ENCODE results near the gene SEC61A1. TPM values are rescaled to one million over a fixed set of nuclear protein-coding genes. Genes with fewer than 3 reads are reported as not detected.

SEC61A1 gene
- total RNA-seq, 1 donor from 2014 or later, result 246 TPM

GRCh38 chr3:128076483-128077201 is 24.4 kb downstream of the SEC61A1 start:
- intact Hi-C loops (cut with micrococcal nuclease), result loop anchor here (5.0 kb wide), 1 partner anchor 531 kb away; no protein-coding TSS in a partner anchor

- intact Hi-C loops (cut with micrococcal nuclease), result loop anchor here (5.0 kb wide), 1 partner anchor 530 kb away; no protein-coding TSS in a partner anchor
Observed at GRCh38 chr3:128077202-128077624, 25.0 kb downstream of the SEC61A1 start.

- intact Hi-C loops (cut with micrococcal nuclease), result loop anchor here (5.0 kb wide), 1 partner anchor 530 kb away; no protein-coding TSS in a partner anchor
Observed at GRCh38 chr3:128077665-128078064, 25.4 kb downstream of the SEC61A1 start.

GRCh38 chr3:128078322-128078721 is 26.1 kb downstream of the SEC61A1 start:
- intact Hi-C loops (cut with micrococcal nuclease), result loop anchor here (5.0 kb wide), 1 partner anchor 529 kb away; no protein-coding TSS in a partner anchor

- intact Hi-C loops (cut with micrococcal nuclease), result loop anchor here (5.0 kb wide), 1 partner anchor 528 kb away; no protein-coding TSS in a partner anchor
Observed at GRCh38 chr3:128078875-128079274, 26.6 kb downstream of the SEC61A1 start.

- intact Hi-C loops (cut with micrococcal nuclease), result loop anchor here (5.0 kb wide), 1 partner anchor 527 kb away; no protein-coding TSS in a partner anchor
Observed at GRCh38 chr3:128079823-128080222, 27.6 kb downstream of the SEC61A1 start.

- intact Hi-C loops (cut with micrococcal nuclease), result no loop called here
Observed at GRCh38 chr3:128080323-128081080, 28.3 kb downstream of the SEC61A1 start.

GRCh38 chr3:128081226-128081625 is 29.0 kb downstream of the SEC61A1 start:
- intact Hi-C loops (cut with micrococcal nuclease), result no loop called here

GRCh38 chr3:128081846-128082245 is 29.6 kb downstream of the SEC61A1 start:
- intact Hi-C loops (cut with micrococcal nuclease), result no loop called here

- intact Hi-C loops (cut with micrococcal nuclease), result no loop called here
Observed at GRCh38 chr3:128082546-128082945, 30.3 kb downstream of the SEC61A1 start.

- intact Hi-C loops (cut with micrococcal nuclease), result no loop called here
Observed at GRCh38 chr3:128083396-128083795, 31.2 kb downstream of the SEC61A1 start.

GRCh38 chr3:128083980-128084674 is 31.9 kb downstream of the SEC61A1 start:
- intact Hi-C loops (cut with micrococcal nuclease), result no loop called here

GRCh38 chr3:128084675-128085021 is 32.4 kb downstream of the SEC61A1 start:
- intact Hi-C loops (cut with micrococcal nuclease), result no loop called here

- intact Hi-C loops (cut with micrococcal nuclease), result no loop called here
Observed at GRCh38 chr3:128089135-128089534, 36.9 kb downstream of the SEC61A1 start.

- intact Hi-C loops (cut with micrococcal nuclease), result no loop called here
Observed at GRCh38 chr3:128091586-128091985, 39.3 kb downstream of the SEC61A1 start.

- intact Hi-C loops (cut with micrococcal nuclease), result loop anchor here (1.0 to 2.0 kb wide), 7 partner anchors 19 to 514 kb away; no protein-coding TSS in a partner anchor
Observed at GRCh38 chr3:128094295-128095151, 42.3 kb downstream of the SEC61A1 start.

GRCh38 chr3:128095222-128095703 is 43.0 kb downstream of the SEC61A1 start:
- intact Hi-C loops (cut with micrococcal nuclease), result loop anchor here (1.0 to 2.0 kb wide), 7 partner anchors 20 to 513 kb away; no protein-coding TSS in a partner anchor

GRCh38 chr3:128098234-128098633 is 46.0 kb downstream of the SEC61A1 start:
- intact Hi-C loops (cut with micrococcal nuclease), result no loop called here

- intact Hi-C loops (cut with micrococcal nuclease), result no loop called here
Observed at GRCh38 chr3:128100161-128100560, 47.9 kb downstream of the SEC61A1 start.

- intact Hi-C loops (cut with micrococcal nuclease), result no loop called here
Observed at GRCh38 chr3:128100638-128101037, 48.4 kb downstream of the SEC61A1 start.
